Prostate gland (tissue), 2 donors: ENCODE data around the gene RAI14.

Source experiments
- POLR2A ChIP-seq: fragments of 450-650 bp; IDR thresholded peaks from one replicate; pipeline ENCODE4 v1.6.1; 2016; ENCODE audit warnings: antibody characterized with exemption, mild to moderate bottlenecking
- TF ChIP-seq, protein P1 (sequence below), 4 experiments: fragments of 200-600 bp in 2 of 4; fragments of 450-650 bp in 2 of 4; sonication (generic) in 2 of 4; IDR thresholded peaks; 1 replicate in 3 of 4; 2 replicates in 1 of 4; pipeline ENCODE4 v1.5.1; 2016 to 2019; ENCODE audit warnings: antibody characterized with exemption in 4 of 4, mild to moderate bottlenecking in 2 of 4, moderate library complexity in 2 of 4

- TF ChIP-seq, protein P1, sequence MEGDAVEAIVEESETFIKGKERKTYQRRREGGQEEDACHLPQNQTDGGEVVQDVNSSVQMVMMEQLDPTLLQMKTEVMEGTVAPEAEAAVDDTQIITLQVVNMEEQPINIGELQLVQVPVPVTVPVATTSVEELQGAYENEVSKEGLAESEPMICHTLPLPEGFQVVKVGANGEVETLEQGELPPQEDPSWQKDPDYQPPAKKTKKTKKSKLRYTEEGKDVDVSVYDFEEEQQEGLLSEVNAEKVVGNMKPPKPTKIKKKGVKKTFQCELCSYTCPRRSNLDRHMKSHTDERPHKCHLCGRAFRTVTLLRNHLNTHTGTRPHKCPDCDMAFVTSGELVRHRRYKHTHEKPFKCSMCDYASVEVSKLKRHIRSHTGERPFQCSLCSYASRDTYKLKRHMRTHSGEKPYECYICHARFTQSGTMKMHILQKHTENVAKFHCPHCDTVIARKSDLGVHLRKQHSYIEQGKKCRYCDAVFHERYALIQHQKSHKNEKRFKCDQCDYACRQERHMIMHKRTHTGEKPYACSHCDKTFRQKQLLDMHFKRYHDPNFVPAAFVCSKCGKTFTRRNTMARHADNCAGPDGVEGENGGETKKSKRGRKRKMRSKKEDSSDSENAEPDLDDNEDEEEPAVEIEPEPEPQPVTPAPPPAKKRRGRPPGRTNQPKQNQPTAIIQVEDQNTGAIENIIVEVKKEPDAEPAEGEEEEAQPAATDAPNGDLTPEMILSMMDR (IDR thresholded peaks at IDR 0.05) = no peak
- no peak for TF ChIP-seq POLR2A
Observed at GRCh38 chr5:34869256-34869655, 213.1 kb downstream of the RAI14 start.
